H1 (cell line): Measurements from ENCODE around the gene OR52I2. TPM values are rescaled to one million over a fixed set of nuclear protein-coding genes. Genes with fewer than 3 reads are reported as not detected.

Source experiments
- YY1 ChIP-seq: IDR thresholded peaks from 2 replicates; pipeline ENCODE4 v1.6.1; 2011; ENCODE audit warnings: low read depth, mild to moderate bottlenecking, low read length
- polyA plus RNA-seq, 7 experiments: library from polyadenylated mRNA; depleted of rRNA in 3 of 7; stranded (reverse) in 5 of 7; unstranded in 2 of 7; fragments of >200 nt in 5 of 7; fragments of 200-250 nt in 2 of 7; gene quantifications; 1 replicate in 5 of 7; 2 replicates in 1 of 7; 4 replicates in 1 of 7; pipeline versions ENCODE4 v1.2.1 to v1.2.3, GENCODE V29; 2011 to 2013; ENCODE audit warnings: missing spikeins in 2 of 7, mixed read lengths in 2 of 7
- total RNA-seq: library from RNA; stranded (reverse); fragmentation: NEBNext Ultra II Directional; extraction: Animal tissue kit (Norgen Biotek cat#: 25700); gene quantifications from 2 replicates; pipeline ENCODE4 v1.2.1, GENCODE V29; 2021
- TF ChIP-seq, protein P1 (sequence below), 3 experiments: IDR thresholded peaks; 1 replicate in 2 of 3; 2 replicates in 1 of 3; pipeline versions ENCODE4 v1.5.1 to v1.6.1; 2011; ENCODE audit warnings: low read length in 3 of 3, mild to moderate bottlenecking in 3 of 3, inconsistent platforms in 2 of 3, low read depth in 1 of 3, moderate library complexity in 1 of 3; ENCODE audit not compliant: insufficient read depth in 1 of 3; ENCODE audit errors: control extremely low read depth in 1 of 3

OR52I2 gene
- total and polyA plus RNA-seq, 2 of the 8 experiments (the other 6 are each of a cell fraction or from before 2014, with no cell fraction given) = not detected

- TF ChIP-seq, protein P1, sequence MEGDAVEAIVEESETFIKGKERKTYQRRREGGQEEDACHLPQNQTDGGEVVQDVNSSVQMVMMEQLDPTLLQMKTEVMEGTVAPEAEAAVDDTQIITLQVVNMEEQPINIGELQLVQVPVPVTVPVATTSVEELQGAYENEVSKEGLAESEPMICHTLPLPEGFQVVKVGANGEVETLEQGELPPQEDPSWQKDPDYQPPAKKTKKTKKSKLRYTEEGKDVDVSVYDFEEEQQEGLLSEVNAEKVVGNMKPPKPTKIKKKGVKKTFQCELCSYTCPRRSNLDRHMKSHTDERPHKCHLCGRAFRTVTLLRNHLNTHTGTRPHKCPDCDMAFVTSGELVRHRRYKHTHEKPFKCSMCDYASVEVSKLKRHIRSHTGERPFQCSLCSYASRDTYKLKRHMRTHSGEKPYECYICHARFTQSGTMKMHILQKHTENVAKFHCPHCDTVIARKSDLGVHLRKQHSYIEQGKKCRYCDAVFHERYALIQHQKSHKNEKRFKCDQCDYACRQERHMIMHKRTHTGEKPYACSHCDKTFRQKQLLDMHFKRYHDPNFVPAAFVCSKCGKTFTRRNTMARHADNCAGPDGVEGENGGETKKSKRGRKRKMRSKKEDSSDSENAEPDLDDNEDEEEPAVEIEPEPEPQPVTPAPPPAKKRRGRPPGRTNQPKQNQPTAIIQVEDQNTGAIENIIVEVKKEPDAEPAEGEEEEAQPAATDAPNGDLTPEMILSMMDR (IDR thresholded peaks at IDR 0.05; ENCODE audit: control extremely low read depth in 1 of 3, insufficient read depth in 1 of 3, low read depth in 1 of 3, low read length in 3 of 3) = peak; percentile 88 to 99 (median 92)
- TF ChIP-seq YY1 = 0 out of 2 replicates have a peak, but pooled peaks have one; percentile 18
Observed at GRCh38 chr11:4636962-4637661, 55.6 kb downstream of the OR52I2 start, which contains the start of gene OR51D1 (continued).
